ENCODE measurements around the gene ATXN10.

- TF ChIP-seq CTCF (IDR thresholded peaks at IDR 0.05): no peak
- TF ChIP-seq POLR2A (IDR thresholded peaks at IDR 0.05): no peak
Observed at GRCh38 chr22:45693835-45694234, 22.2 kb downstream of the ATXN10 start.
